ENCODE results near the gene CHD2. TPM values are rescaled to one million over a fixed set of nuclear protein-coding genes. Genes with fewer than 3 reads are reported as not detected.

The CHD2 gene
- total RNA-seq, 1 experiment from 2014 or later, result 101 TPM

GRCh38 chr15:92889390-92890107 is 10.6 kb upstream of the CHD2 start:
- CTCF ChIA-PET, result interaction anchor here (0.7 to 1.9 kb wide), 3 partner anchors 11 to 242 kb away, joined by 3 to 5 read pairs (median 5); partner anchors contain the start of gene CHD2
- DNase-seq (ENCODE audit: low spot score) (no peak), ATAC-seq (no peak)
- peak overlapping the region; percentile 84 for H3K27ac Mint-ChIP-seq
- H3K27me3 Mint-ChIP-seq (ENCODE audit: low read depth), result no peaks in the 10 kb centered on the region
- peaks cover 86% of the 10 kb centered on the region for H3K36me3 Mint-ChIP-seq
- POLR2A ChIA-PET, result interaction anchor here (0.6 to 1.2 kb wide), 4 partner anchors 10 to 64 kb away, joined by 3 to 9 read pairs (median 4); partner anchors contain the start of gene CHD2
- peaks cover 3% of the 10 kb centered on the region; the same call in 1 of the 2 replicates for H3K9me3 Mint-ChIP-seq
- no peak overlapping the region for H3K4me3 Mint-ChIP-seq
- TF ChIP-seq CREM (CRISPR knock-in tag; IDR thresholded peaks at IDR 0.05) (no peak), ZNF416 (CRISPR knock-in tag; IDR thresholded peaks at IDR 0.05) (no peak), SOX15 (CRISPR knock-in tag; IDR thresholded peaks at IDR 0.05) (no peak)
- peaks cover 33% of the 10 kb centered on the region for H3K4me1 Mint-ChIP-seq

GRCh38 chr15:92891533-92892200 is 8.5 kb upstream of the CHD2 start:
- Mint-ChIP-seq H3K36me3 (peaks cover 80% of the 10 kb centered on the region), H3K27ac (peak overlapping the region; percentile 45), H3K4me3 (no peak overlapping the region), H3K4me1 (peaks cover 15% of the 10 kb centered on the region), H3K27me3 (ENCODE audit: low read depth) (no peaks in the 10 kb centered on the region), H3K9me3 (peaks cover 3% of the 10 kb centered on the region; the same call in 1 of the 2 replicates)
- ATAC-seq, result no peak
- TF ChIP-seq FOXP1 (CRISPR knock-in tag; IDR thresholded peaks at IDR 0.05; ENCODE audit: borderline replicate concordance), result no peak
- TF ChIP-seq CBFB (CRISPR knock-in tag; IDR thresholded peaks at IDR 0.05; ENCODE audit: low read depth), result no peak
- TF ChIP-seq NR3C1 (CRISPR knock-in tag; conservative IDR thresholded peaks at IDR 0.05; ENCODE audit: low read depth), result no peak
- no peak for TF ChIP-seq ZMAT4 (CRISPR knock-in tag; IDR thresholded peaks at IDR 0.05)
- TF ChIP-seq ZNF232 (CRISPR knock-in tag; IDR thresholded peaks at IDR 0.05), result no peak
- TF ChIP-seq ZNF281 (CRISPR knock-in tag; IDR thresholded peaks at IDR 0.05), result no peak
- no peak for TF ChIP-seq ZNF317 (CRISPR knock-in tag; IDR thresholded peaks at IDR 0.05; ENCODE audit: borderline replicate concordance, low read depth)
- no peak for TF ChIP-seq CREM (CRISPR knock-in tag; IDR thresholded peaks at IDR 0.05)
- no peak for TF ChIP-seq FOXK1 (CRISPR knock-in tag; IDR thresholded peaks at IDR 0.05)
- no peak for TF ChIP-seq JAZF1 (CRISPR knock-in tag; IDR thresholded peaks at IDR 0.05)
- no peak for TF ChIP-seq PREB (CRISPR knock-in tag; IDR thresholded peaks at IDR 0.05; ENCODE audit: borderline replicate concordance)
- TF ChIP-seq NR2C2 (CRISPR knock-in tag; IDR thresholded peaks at IDR 0.05), result no peak
- TF ChIP-seq TP53 (CRISPR knock-in tag; IDR thresholded peaks at IDR 0.05), result no peak
- no peak for TF ChIP-seq SMAD3 (CRISPR knock-in tag; IDR thresholded peaks at IDR 0.05; ENCODE audit: borderline replicate concordance)
- no peak for TF ChIP-seq ARID4B (CRISPR knock-in tag; IDR thresholded peaks at IDR 0.05; ENCODE audit: borderline replicate concordance)
- CTCF ChIA-PET, result no interaction called here
- POLR2A ChIA-PET, result interaction anchor here (0.6 to 1.3 kb wide), 2 partner anchors 10 to 82 kb away, joined by 3 to 4 read pairs; no protein-coding TSS in a partner anchor
- DNase-seq (ENCODE audit: low spot score), result no peak

Measured in WTC11 (cell line).